OCI-LY1 (cell line): Measurements from ENCODE around the gene PATE1.

Experiments
- H2AFZ ChIP-seq: fragments of 200-600 bp; sonication (generic), shearing (Covaris generic); 2 replicates; pipeline ENCODE4 v1.6.0; 2014; ENCODE audit warnings: antibody characterized with exemption, mild to moderate bottlenecking, low read length
- H3F3A ChIP-seq: fragments of 200-600 bp; sonication (generic), shearing (Covaris generic); 2 replicates; pipeline ENCODE4 v1.6.0; 2014; ENCODE audit warnings: mild to moderate bottlenecking, antibody characterized with exemption, low read length, moderate library complexity; ENCODE audit not compliant: insufficient read depth
- H3K27ac ChIP-seq: fragments of 200-600 bp; sonication (generic); 2 replicates; pipeline ENCODE4 v1.5.1; 2014; ENCODE audit warnings: low read length, mixed run types, mild to moderate bottlenecking, low read depth; ENCODE audit not compliant: poor library complexity, severe bottlenecking
- H3K27me3 ChIP-seq: fragments of 200-600 bp; sonication (generic); 2 replicates; pipeline ENCODE4 v1.6.0; 2014; ENCODE audit warnings: antibody characterized with exemption, mild to moderate bottlenecking, low read length, moderate library complexity; ENCODE audit not compliant: insufficient read depth
- H3K36me3 ChIP-seq: fragments of 200-600 bp; sonication (generic); 2 replicates; pipeline ENCODE4 v1.6.1; 2014; ENCODE audit warnings: mild to moderate bottlenecking, antibody characterized with exemption, low read length, moderate library complexity, mixed read lengths; ENCODE audit not compliant: insufficient read depth
- H3K4me1 ChIP-seq: fragments of 200-600 bp; sonication (generic); 2 replicates; pipeline ENCODE4 v1.5.1; 2014; ENCODE audit warnings: mild to moderate bottlenecking, low read length, moderate library complexity; ENCODE audit not compliant: insufficient read depth, severe bottlenecking
- H3K4me2 ChIP-seq: fragments of 200-600 bp; sonication (generic), shearing (Covaris generic); 2 replicates; pipeline ENCODE4 v1.6.1; 2014; ENCODE audit warnings: low read length
- H3K4me3 ChIP-seq: fragments of 200-600 bp; sonication (generic); 2 replicates; pipeline ENCODE4 v1.5.1; 2014; ENCODE audit warnings: low read length, low read depth, mild to moderate bottlenecking, mixed read lengths; ENCODE audit not compliant: poor library complexity, severe bottlenecking
- H3K79me2 ChIP-seq: fragments of 200-600 bp; shearing (Covaris generic); 2 replicates; pipeline ENCODE4 v1.6.1; 2016; ENCODE audit warnings: mixed run types, low read length, mixed read lengths; ENCODE audit not compliant: insufficient read depth
- H3K9ac ChIP-seq: fragments of 200-600 bp; sonication (generic), shearing (Covaris generic); 2 replicates; pipeline ENCODE4 v1.6.1; 2014; ENCODE audit warnings: mild to moderate bottlenecking, low read length, mixed read lengths
- H3K9me2 ChIP-seq: fragments of 200-600 bp; sonication (generic), shearing (Covaris generic); 2 replicates; pipeline ENCODE4 v1.6.1; 2014; ENCODE audit warnings: low read depth, mild to moderate bottlenecking, low read length, mixed read lengths
- H3K9me3 ChIP-seq: fragments of 200-600 bp; shearing (Covaris generic); 2 replicates; pipeline ENCODE4 v1.6.1; 2014; ENCODE audit warnings: low read length, mixed read lengths
- H4K20me1 ChIP-seq: fragments of 200-600 bp; sonication (generic), shearing (Covaris generic); 2 replicates; pipeline ENCODE4 v1.6.0; 2016; ENCODE audit warnings: mild to moderate bottlenecking, low read length; ENCODE audit not compliant: insufficient read depth
- CTCF ChIP-seq: fragments of 200-600 bp; sonication (generic), shearing (Covaris generic); IDR thresholded peaks from 2 replicates; pipeline ENCODE4 v1.5.1; 2017; ENCODE audit warnings: mild to moderate bottlenecking, antibody characterized with exemption, low read length, moderate library complexity, mixed read lengths
- EZH2 ChIP-seq: fragments of 200-600 bp; sonication (generic), shearing (Covaris generic); IDR thresholded peaks from 2 replicates; pipeline ENCODE4 v1.8.0; 2017; ENCODE audit warnings: borderline replicate concordance, mixed run types, mild to moderate bottlenecking, antibody characterized with exemption, low read length, moderate library complexity, mixed read lengths

Gene PATE1

DNA sequence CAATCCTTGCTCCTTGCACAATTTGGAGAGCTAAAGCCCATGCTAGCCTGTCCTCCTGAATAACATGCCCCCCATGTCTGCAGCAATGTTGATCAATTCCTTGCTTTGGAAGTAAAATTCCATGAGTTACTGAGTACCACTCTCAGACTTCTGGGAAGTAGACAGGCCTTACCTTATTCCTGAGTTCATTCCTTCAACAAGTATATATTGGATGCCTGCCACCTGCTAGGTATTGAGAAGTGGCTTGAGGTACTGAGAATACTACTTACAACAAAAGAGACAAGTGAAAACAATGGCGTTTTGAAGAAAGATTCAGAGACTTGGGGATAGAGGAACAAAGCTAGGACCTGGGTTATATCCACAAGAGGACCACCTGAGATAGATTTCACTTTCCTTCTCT is 20.2 kb downstream of the PATE1 start:
- Histone ChIP-seq H3K27me3 (no peaks in the 10 kb centered on the region; the same call in 1 of the 2 replicates), H3K36me3 (no peaks in the 10 kb centered on the region)
- TF ChIP-seq CTCF (no peak), EZH2 (no peak)

DNA sequence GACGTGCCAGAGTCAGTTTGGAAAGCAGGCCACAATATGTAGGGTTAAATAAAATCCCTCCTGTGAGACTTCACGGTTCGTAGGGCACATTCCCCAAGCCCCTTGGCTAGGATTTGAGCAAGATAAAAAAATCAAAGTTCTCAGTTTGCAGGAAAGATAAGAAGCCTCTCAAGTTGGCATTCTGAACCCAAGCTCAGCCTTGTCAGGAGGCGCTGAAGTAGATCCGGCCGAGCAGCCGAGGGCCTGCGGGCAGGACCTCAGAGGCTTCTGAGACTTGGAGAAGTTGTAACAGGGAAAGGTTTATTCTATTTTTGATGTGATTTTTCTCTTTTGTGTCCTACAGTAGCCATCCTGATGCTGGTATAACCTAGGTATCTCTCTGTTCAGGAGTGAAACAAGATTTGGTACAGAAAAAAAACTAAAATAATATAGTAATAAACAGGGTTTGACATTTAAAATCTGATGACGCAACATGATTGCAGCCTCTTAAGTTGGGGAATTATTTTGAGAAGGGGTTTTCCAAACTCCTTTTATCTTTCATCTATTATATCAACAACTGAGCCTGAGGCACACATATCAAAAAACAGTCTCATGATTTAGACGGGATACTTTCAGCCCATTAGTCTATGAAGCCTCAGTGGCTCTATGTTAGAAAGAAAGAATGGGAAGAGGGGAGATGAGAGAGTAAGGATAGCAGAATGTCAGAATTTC is 22.4 kb downstream of the PATE1 start:
- no peaks in the 10 kb centered on the region for H3F3A ChIP-seq
- H4K20me1 ChIP-seq = no peaks in the 10 kb centered on the region
- no peak for TF ChIP-seq CTCF
- no peak for TF ChIP-seq EZH2
- no peaks in the 10 kb centered on the region for H3K9me2 ChIP-seq
- H3K9me3 ChIP-seq = no peaks in the 10 kb centered on the region
- no peaks in the 10 kb centered on the region for H3K79me2 ChIP-seq
- no peaks in the 10 kb centered on the region for H3K4me1 ChIP-seq
- H3K9ac ChIP-seq = no peak overlapping the region
- H3K27me3 ChIP-seq = no peaks in the 10 kb centered on the region; the same call in 1 of the 2 replicates
- no peaks in the 10 kb centered on the region for H3K36me3 ChIP-seq
- no peak overlapping the region for H3K27ac ChIP-seq
- no peak overlapping the region for H3K4me3 ChIP-seq
- no peak overlapping the region for H3K4me2 ChIP-seq
- H2AFZ ChIP-seq = no peak overlapping the region

More for the DNA sequence above, 20.2 kb downstream of the PATE1 start:
- H3K9me2 ChIP-seq = no peaks in the 10 kb centered on the region
- H4K20me1 ChIP-seq = no peaks in the 10 kb centered on the region
- H3K9me3 ChIP-seq = no peaks in the 10 kb centered on the region
- H3K27ac ChIP-seq = no peak overlapping the region
- H2AFZ ChIP-seq = no peak overlapping the region
- no peak overlapping the region for H3K4me2 ChIP-seq
- H3K4me3 ChIP-seq = no peak overlapping the region
- H3F3A ChIP-seq = no peaks in the 10 kb centered on the region
- H3K9ac ChIP-seq = no peak overlapping the region
- no peaks in the 10 kb centered on the region for H3K4me1 ChIP-seq
- H3K79me2 ChIP-seq = no peaks in the 10 kb centered on the region

DNA sequence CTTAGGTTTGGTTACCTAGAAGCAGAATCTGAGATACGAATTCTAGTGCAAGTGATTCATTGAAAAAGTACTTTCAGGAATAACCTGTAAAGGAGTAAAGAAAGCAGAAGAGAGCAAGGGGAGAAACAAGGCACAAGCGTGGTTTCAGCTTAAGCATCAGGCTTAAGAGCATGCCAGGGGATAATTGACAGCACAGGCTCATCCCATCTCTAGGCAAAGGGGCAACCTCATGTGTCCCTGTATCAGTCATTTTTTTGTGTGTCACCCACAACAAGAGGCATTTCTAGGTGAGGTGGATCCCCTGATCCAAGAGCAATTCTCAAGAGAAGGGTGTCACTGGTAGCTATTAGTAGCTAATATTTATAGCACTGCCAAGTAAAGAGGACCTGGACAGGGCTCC is 24.5 kb downstream of the PATE1 start:
- no peaks in the 10 kb centered on the region for H3K79me2 ChIP-seq
- no peaks in the 10 kb centered on the region for H3K36me3 ChIP-seq
- H3K9me2 ChIP-seq = no peaks in the 10 kb centered on the region
- TF ChIP-seq EZH2 (no peak), CTCF (no peak)
- no peak overlapping the region for H3K4me3 ChIP-seq
- H3K27me3 ChIP-seq = no peaks in the 10 kb centered on the region; the same call in 1 of the 2 replicates
- H4K20me1 ChIP-seq = no peaks in the 10 kb centered on the region
- H3F3A ChIP-seq = no peaks in the 10 kb centered on the region
- no peak overlapping the region for H3K9ac ChIP-seq
- no peaks in the 10 kb centered on the region for H3K4me1 ChIP-seq
- no peak overlapping the region for H2AFZ ChIP-seq
- no peak overlapping the region for H3K27ac ChIP-seq
- no peak overlapping the region for H3K4me2 ChIP-seq
- no peaks in the 10 kb centered on the region for H3K9me3 ChIP-seq
